K562 (cell line): ENCODE results near the gene MAGOHB. TPM values are rescaled to one million over a fixed set of nuclear protein-coding genes. Genes with fewer than 3 reads are reported as not detected.

Source experiments
- ARID3A ChIP-seq: IDR thresholded peaks from 2 replicates; pipeline ENCODE4 v1.6.1; 2012; ENCODE audit warnings: low read depth, low read length, improper control_type of control experiment, borderline replicate concordance
- ATF3 ChIP-seq, 2 experiments: fragments of 450-650 bp in 1 of 2; sonication (generic) in 1 of 2; formaldehyde crosslinking in 1 of 2; IDR thresholded peaks in 1 of 2; conservative IDR thresholded peaks in 1 of 2; 2 replicates each; pipeline versions ENCODE4 v1.6.1 to v1.8.1; 2016 to 2023; ENCODE audit warnings: mild to moderate bottlenecking in 2 of 2, moderate library complexity in 2 of 2, inconsistent platforms in 1 of 2, missing genetic modification reagents in 1 of 2
- CCAR2 ChIP-seq: fragments of 200-400 bp; formaldehyde crosslinking; IDR thresholded peaks from 2 replicates; pipeline ENCODE4 v1.6.1; 2017; ENCODE audit warnings: mild to moderate bottlenecking, low read depth, low read length
- CEBPZ ChIP-seq: fragments of 150-350 bp; IDR thresholded peaks from 2 replicates; pipeline ENCODE4 v1.6.1; 2014; ENCODE audit warnings: low read depth, mild to moderate bottlenecking, low read length, borderline replicate concordance
- IRF9 ChIP-seq: fragments of 450-650 bp; IDR thresholded peaks from 2 replicates; pipeline ENCODE4 v1.6.1; 2016; ENCODE audit warnings: missing biosample characterization, missing genetic modification characterization
- JUND ChIP-seq, 2 experiments: IDR thresholded peaks; 2 replicates in 1 of 2; 3 replicates in 1 of 2; pipeline ENCODE4 v1.6.1; 2011; ENCODE audit warnings: borderline replicate concordance in 2 of 2, low read depth in 2 of 2, low read length in 2 of 2, improper control_type of control experiment in 1 of 2, missing biosample characterization in 1 of 2, missing genetic modification characterization in 1 of 2, missing genetic modification reagents in 1 of 2
- MLX ChIP-seq, 2 experiments: fragments of 450-650 bp in 1 of 2; sonication (generic) in 1 of 2; formaldehyde crosslinking; conservative IDR thresholded peaks; 2 replicates each; pipeline versions ENCODE4 v1.4.0 to v1.8.1; 2020 to 2022; ENCODE audit warnings: mild to moderate bottlenecking in 1 of 2, missing genetic modification reagents in 1 of 2
- PKNOX1 ChIP-seq: fragments of 450-650 bp; IDR thresholded peaks from 2 replicates; pipeline ENCODE4 v1.6.1; 2016
- RBFOX2 ChIP-seq: fragments of 200-400 bp; formaldehyde crosslinking; IDR thresholded peaks from 2 replicates; pipeline ENCODE4 v1.6.1; 2017; ENCODE audit warnings: low read depth, mild to moderate bottlenecking, low read length, moderate library complexity
- STAG1 ChIP-seq: sonication (generic); formaldehyde crosslinking; IDR thresholded peaks from 2 replicates; pipeline ENCODE4 v1.5.0; 2020; ENCODE audit warnings: missing genetic modification reagents, borderline replicate concordance
- TCF3 ChIP-seq: sonication (generic); formaldehyde crosslinking; IDR thresholded peaks from 2 replicates; pipeline ENCODE4 v1.4.0; 2020; ENCODE audit warnings: mild to moderate bottlenecking, missing genetic modification reagents
- THRA ChIP-seq: fragments of 450-650 bp; IDR thresholded peaks from 2 replicates; pipeline ENCODE4 v1.6.1; 2017; ENCODE audit warnings: mild to moderate bottlenecking, moderate library complexity
- THRAP3 ChIP-seq: fragments of 450-650 bp; IDR thresholded peaks from 2 replicates; pipeline ENCODE4 v1.6.1; 2016; ENCODE audit warnings: mild to moderate bottlenecking, inconsistent platforms, borderline replicate concordance
- TRIM24 ChIP-seq, 2 experiments: fragments of 450-650 bp; IDR thresholded peaks; 2 replicates each; pipeline ENCODE4 v1.6.1; 2016
- ZEB2 ChIP-seq: fragments of 450-650 bp; IDR thresholded peaks from 2 replicates; pipeline ENCODE4 v1.6.1; 2016
- polyA plus RNA-seq, 8 experiments: library from polyadenylated mRNA; depleted of rRNA in 4 of 8; stranded (reverse) in 5 of 8; unstranded in 3 of 8; fragments of >200 nt; fragmentation: Nextera tagmentation in 2 of 8; fragmentation: Illumina TruSeq in 1 of 8; extraction: Ambion mirVana in 2 of 8; extraction: Trizol in 1 of 8; gene quantifications; 2 replicates each; pipeline versions ENCODE4 v1.2.1 to v1.2.3, GENCODE V29; 2011 to 2014; ENCODE audit warnings: inconsistent platforms in 1 of 8, missing spikeins in 1 of 8
- total RNA-seq, 7 experiments: library from RNA; depleted of rRNA in 6 of 7; stranded (reverse); fragments of >200 nt in 6 of 7; fragmentation: Illumina TruSeq in 2 of 7; extraction: Trizol in 2 of 7; gene quantifications; 2 replicates each; pipeline versions ENCODE4 v1.2.1 to v1.2.3, GENCODE V29; 2011 to 2021; ENCODE audit warnings: low replicate concordance in 1 of 7

MAGOHB gene
- total and polyA plus RNA-seq, 9 of the 15 experiments (the other 6 are each of a cell fraction or from before 2014, with no cell fraction given), result 34.5 to 177 (median 85.4) TPM

GRCh38 chr12:10618338-10618987 is 5.1 kb upstream of the MAGOHB start (continued):
- no peak for TF ChIP-seq THRA
- TF ChIP-seq IRF9, result no peak
- TF ChIP-seq RBFOX2, result no peak
- no peak for TF ChIP-seq THRAP3
- TF ChIP-seq CCAR2, result no peak
- no peak for TF ChIP-seq ZEB2
- no peak for TF ChIP-seq TCF3 (CRISPR knock-in tag)
- no peak for TF ChIP-seq CEBPZ
- TF ChIP-seq TRIM24 (IDR thresholded peaks at IDR 0.05), result peak in 1 of 2 experiments; percentile 35; a peak in 1 of 4 replicates
- TF ChIP-seq STAG1 (CRISPR knock-in tag), result no peak
- peak; percentile 87 for TF ChIP-seq ATF3 (IDR thresholded peaks at IDR 0.05)
- TF ChIP-seq ATF3 (CRISPR knock-in tag; conservative IDR thresholded peaks at IDR 0.05), result no peak
- TF ChIP-seq ARID3A, result no peak
- TF ChIP-seq JUND (IDR thresholded peaks at IDR 0.05; ENCODE audit: borderline replicate concordance, low read depth, low read length), result peak; percentile 60; the same call in 1 of the 2 replicates
- TF ChIP-seq JUND (tag; IDR thresholded peaks at IDR 0.05; ENCODE audit: borderline replicate concordance, low read depth, low read length), result peak; percentile 59; the same call in 2 of the 3 replicates
- TF ChIP-seq PKNOX1, result peak; percentile 90
- TF ChIP-seq MLX (CRISPR knock-in tag; conservative IDR thresholded peaks at IDR 0.05), result no peak
